K562 (cell line): ENCODE results near the gene SUMO3. TPM values are rescaled to one million over a fixed set of nuclear protein-coding genes. Genes with fewer than 3 reads are reported as not detected.

Experiments used
- CXXC5 ChIP-seq: fragments of 250-450 bp; sonication (Bioruptor Pico); IDR thresholded peaks from 2 replicates; pipeline ENCODE4 v1.8.0; 2022; ENCODE audit warnings: inconsistent platforms, mild to moderate bottlenecking, moderate library complexity
- E2F6 ChIP-seq, 2 experiments: IDR thresholded peaks; 2 replicates each; pipeline ENCODE4 v1.6.1; 2011; ENCODE audit warnings: borderline replicate concordance in 1 of 2, control low read depth in 1 of 2, low read depth in 1 of 2, low read length in 1 of 2, mild to moderate bottlenecking in 1 of 2, mixed read lengths in 1 of 2, moderate library complexity in 1 of 2; ENCODE audit not compliant: insufficient read depth in 1 of 2, insufficient read length in 1 of 2, poor library complexity in 1 of 2, severe bottlenecking in 1 of 2; ENCODE audit errors: extremely low read depth in 1 of 2
- HES1 ChIP-seq: fragments of 450-650 bp; IDR thresholded peaks from 2 replicates; pipeline ENCODE4 v1.6.1; 2016; ENCODE audit warnings: low read depth, mild to moderate bottlenecking, moderate library complexity
- ID3 ChIP-seq, 2 experiments: fragments of 250-450 bp in 1 of 2; fragments of 450-650 bp in 1 of 2; sonication (Bioruptor Pico) in 1 of 2; IDR thresholded peaks; 2 replicates each; pipeline versions ENCODE4 v1.6.1 to v1.8.0; 2016 to 2021; ENCODE audit warnings: mild to moderate bottlenecking in 2 of 2, moderate library complexity in 2 of 2, missing compliant biosample characterization in 1 of 2, missing genetic modification characterization in 1 of 2
- IRF9 ChIP-seq: fragments of 450-650 bp; IDR thresholded peaks from 2 replicates; pipeline ENCODE4 v1.6.1; 2016; ENCODE audit warnings: missing biosample characterization, missing genetic modification characterization
- KLF1 ChIP-seq: fragments of 450-650 bp; IDR thresholded peaks from 2 replicates; pipeline ENCODE4 v1.6.1; 2016; ENCODE audit warnings: missing genetic modification characterization, missing compliant biosample characterization
- NEUROD1 ChIP-seq: fragments of 150-350 bp; IDR thresholded peaks from 2 replicates; pipeline ENCODE4 v1.6.1; 2014; ENCODE audit warnings: borderline replicate concordance, low read length, low read depth; ENCODE audit not compliant: partially characterized antibody
- NFE2 ChIP-seq: IDR thresholded peaks from 2 replicates; pipeline ENCODE4 v1.6.1; 2014; ENCODE audit warnings: antibody characterized with exemption, low read depth
- RREB1 ChIP-seq: fragments of 250-450 bp; sonication (Bioruptor Pico); IDR thresholded peaks from 2 replicates; pipeline ENCODE4 v1.4.0; 2020
- SOX6 ChIP-seq: fragments of 450-650 bp; IDR thresholded peaks from 2 replicates; pipeline ENCODE4 v1.6.1; 2014; ENCODE audit warnings: mild to moderate bottlenecking
- UBTF ChIP-seq, 2 experiments: IDR thresholded peaks; 2 replicates each; pipeline ENCODE4 v1.6.1; 2012; ENCODE audit warnings: improper control_type of control experiment in 2 of 2, low read depth in 2 of 2, low read length in 2 of 2, borderline replicate concordance in 1 of 2
- ZNF184 ChIP-seq: sonication (generic); formaldehyde crosslinking; IDR thresholded peaks from 2 replicates; pipeline ENCODE4 v1.5.0; 2020; ENCODE audit warnings: missing genetic modification reagents
- ZNF75A ChIP-seq: fragments of 450-650 bp; formaldehyde crosslinking; IDR thresholded peaks from 2 replicates; pipeline ENCODE4 v1.4.0; 2020; ENCODE audit warnings: mild to moderate bottlenecking
- polyA plus RNA-seq, 8 experiments: library from polyadenylated mRNA; depleted of rRNA in 4 of 8; stranded (reverse) in 5 of 8; unstranded in 3 of 8; fragments of >200 nt; fragmentation: Nextera tagmentation in 2 of 8; fragmentation: Illumina TruSeq in 1 of 8; extraction: Ambion mirVana in 2 of 8; extraction: Trizol in 1 of 8; gene quantifications; 2 replicates each; pipeline versions ENCODE4 v1.2.1 to v1.2.3, GENCODE V29; 2011 to 2014; ENCODE audit warnings: inconsistent platforms in 1 of 8, missing spikeins in 1 of 8
- total RNA-seq, 7 experiments: library from RNA; depleted of rRNA in 6 of 7; stranded (reverse); fragments of >200 nt in 6 of 7; fragmentation: Illumina TruSeq in 2 of 7; extraction: Trizol in 2 of 7; gene quantifications; 2 replicates each; pipeline versions ENCODE4 v1.2.1 to v1.2.3, GENCODE V29; 2011 to 2021; ENCODE audit warnings: low replicate concordance in 1 of 7

Gene SUMO3
- total and polyA plus RNA-seq, 9 of the 15 experiments (the other 6 are each of a cell fraction or from before 2014, with no cell fraction given), result 13.9 to 143 (median 113) TPM

DNA sequence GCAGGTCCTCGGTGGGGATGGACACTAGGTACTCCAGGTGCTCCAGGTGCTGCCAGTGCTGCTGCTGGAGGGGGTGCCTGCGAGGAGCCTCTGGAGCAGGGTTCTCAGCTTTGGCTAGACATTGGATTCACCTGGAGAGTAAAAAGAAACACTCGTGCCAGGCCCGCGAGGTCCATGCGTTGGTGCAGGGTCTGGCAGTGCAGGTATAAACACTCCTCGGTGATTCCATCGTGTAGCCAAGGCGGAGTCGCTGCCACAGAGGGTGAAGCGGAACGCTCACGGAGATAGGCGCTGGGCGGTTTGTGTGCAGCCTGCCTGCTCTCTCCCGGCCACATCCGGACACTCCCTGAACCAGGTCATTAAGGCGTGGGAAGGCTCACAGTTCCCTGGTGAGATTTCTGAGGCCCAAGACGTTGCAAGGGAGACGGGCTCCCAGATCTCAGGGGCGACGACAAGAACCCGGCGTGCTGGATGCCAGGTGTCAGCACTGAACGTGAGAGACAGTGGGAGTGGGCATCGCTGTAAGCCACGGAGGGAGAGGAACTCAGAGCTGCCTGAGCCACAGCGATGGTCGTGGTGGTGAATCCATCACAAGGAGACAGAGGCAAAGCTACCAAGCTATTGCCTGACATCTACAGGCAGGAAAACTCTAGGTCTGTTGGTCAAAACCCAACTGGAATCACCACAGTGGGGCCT lies 17.2 kb upstream of the SUMO3 start (continued):
- TF ChIP-seq E2F6 (IDR thresholded peaks at IDR 0.05; ENCODE audit: borderline replicate concordance in 1 of 2, extremely low read depth in 1 of 2, insufficient read depth in 1 of 2, insufficient read length in 1 of 2, low read depth in 1 of 2, low read length in 1 of 2, poor library complexity in 1 of 2, severe bottlenecking in 1 of 2) (peak in 1 of 2 experiments; percentile 8), UBTF (IDR thresholded peaks at IDR 0.05; ENCODE audit: borderline replicate concordance in 1 of 2, low read depth in 2 of 2, low read length in 2 of 2) (peak; percentile 79 to 87; a peak in 2 of 4 replicates), ID3 (CRISPR knock-in tag; IDR thresholded peaks at IDR 0.05) (no peak), ID3 (tag; IDR thresholded peaks at IDR 0.05) (peak; percentile 61; the same call in 1 of the 2 replicates), KLF1 (tag) (no peak), SOX6 (0 out of 2 replicates have a peak, but pooled peaks have one; percentile 13), ZNF75A (CRISPR knock-in tag) (no peak), HES1 (0 out of 2 replicates have a peak, but pooled peaks have one; percentile 21), RREB1 (0 out of 2 replicates have a peak, but pooled peaks have one; percentile 6), IRF9 (tag) (no peak), NEUROD1 (peak; percentile 17), ZNF184 (no peak), CXXC5 (peak; percentile 66), NFE2 (no peak)
